OCI-LY1 (cell line): ENCODE results near the gene ACOD1.

Source experiments
- H2AFZ ChIP-seq: fragments of 200-600 bp; sonication (generic), shearing (Covaris generic); 2 replicates; pipeline ENCODE4 v1.6.0; 2014; ENCODE audit warnings: antibody characterized with exemption, mild to moderate bottlenecking, low read length
- H3F3A ChIP-seq: fragments of 200-600 bp; sonication (generic), shearing (Covaris generic); 2 replicates; pipeline ENCODE4 v1.6.0; 2014; ENCODE audit warnings: mild to moderate bottlenecking, antibody characterized with exemption, low read length, moderate library complexity; ENCODE audit not compliant: insufficient read depth
- H3K27ac ChIP-seq: fragments of 200-600 bp; sonication (generic); 2 replicates; pipeline ENCODE4 v1.5.1; 2014; ENCODE audit warnings: low read length, mixed run types, mild to moderate bottlenecking, low read depth; ENCODE audit not compliant: poor library complexity, severe bottlenecking
- H3K27me3 ChIP-seq: fragments of 200-600 bp; sonication (generic); 2 replicates; pipeline ENCODE4 v1.6.0; 2014; ENCODE audit warnings: antibody characterized with exemption, mild to moderate bottlenecking, low read length, moderate library complexity; ENCODE audit not compliant: insufficient read depth
- H3K36me3 ChIP-seq: fragments of 200-600 bp; sonication (generic); 2 replicates; pipeline ENCODE4 v1.6.1; 2014; ENCODE audit warnings: mild to moderate bottlenecking, antibody characterized with exemption, low read length, moderate library complexity, mixed read lengths; ENCODE audit not compliant: insufficient read depth
- H3K4me1 ChIP-seq: fragments of 200-600 bp; sonication (generic); 2 replicates; pipeline ENCODE4 v1.5.1; 2014; ENCODE audit warnings: mild to moderate bottlenecking, low read length, moderate library complexity; ENCODE audit not compliant: insufficient read depth, severe bottlenecking
- H3K4me2 ChIP-seq: fragments of 200-600 bp; sonication (generic), shearing (Covaris generic); 2 replicates; pipeline ENCODE4 v1.6.1; 2014; ENCODE audit warnings: low read length
- H3K4me3 ChIP-seq: fragments of 200-600 bp; sonication (generic); 2 replicates; pipeline ENCODE4 v1.5.1; 2014; ENCODE audit warnings: low read length, low read depth, mild to moderate bottlenecking, mixed read lengths; ENCODE audit not compliant: poor library complexity, severe bottlenecking
- H3K79me2 ChIP-seq: fragments of 200-600 bp; shearing (Covaris generic); 2 replicates; pipeline ENCODE4 v1.6.1; 2016; ENCODE audit warnings: mixed run types, low read length, mixed read lengths; ENCODE audit not compliant: insufficient read depth
- H3K9ac ChIP-seq: fragments of 200-600 bp; sonication (generic), shearing (Covaris generic); 2 replicates; pipeline ENCODE4 v1.6.1; 2014; ENCODE audit warnings: mild to moderate bottlenecking, low read length, mixed read lengths
- H3K9me2 ChIP-seq: fragments of 200-600 bp; sonication (generic), shearing (Covaris generic); 2 replicates; pipeline ENCODE4 v1.6.1; 2014; ENCODE audit warnings: low read depth, mild to moderate bottlenecking, low read length, mixed read lengths
- H3K9me3 ChIP-seq: fragments of 200-600 bp; shearing (Covaris generic); 2 replicates; pipeline ENCODE4 v1.6.1; 2014; ENCODE audit warnings: low read length, mixed read lengths
- H4K20me1 ChIP-seq: fragments of 200-600 bp; sonication (generic), shearing (Covaris generic); 2 replicates; pipeline ENCODE4 v1.6.0; 2016; ENCODE audit warnings: mild to moderate bottlenecking, low read length; ENCODE audit not compliant: insufficient read depth
- EZH2 ChIP-seq: fragments of 200-600 bp; sonication (generic), shearing (Covaris generic); IDR thresholded peaks from 2 replicates; pipeline ENCODE4 v1.8.0; 2017; ENCODE audit warnings: borderline replicate concordance, mixed run types, mild to moderate bottlenecking, antibody characterized with exemption, low read length, moderate library complexity, mixed read lengths
- TF ChIP-seq, protein P1 (sequence below): fragments of 200-600 bp; sonication (generic), shearing (Covaris generic); IDR thresholded peaks from 2 replicates; pipeline ENCODE4 v1.5.1; 2017; ENCODE audit warnings: mild to moderate bottlenecking, antibody characterized with exemption, low read length, moderate library complexity, mixed read lengths

Gene ACOD1

DNA sequence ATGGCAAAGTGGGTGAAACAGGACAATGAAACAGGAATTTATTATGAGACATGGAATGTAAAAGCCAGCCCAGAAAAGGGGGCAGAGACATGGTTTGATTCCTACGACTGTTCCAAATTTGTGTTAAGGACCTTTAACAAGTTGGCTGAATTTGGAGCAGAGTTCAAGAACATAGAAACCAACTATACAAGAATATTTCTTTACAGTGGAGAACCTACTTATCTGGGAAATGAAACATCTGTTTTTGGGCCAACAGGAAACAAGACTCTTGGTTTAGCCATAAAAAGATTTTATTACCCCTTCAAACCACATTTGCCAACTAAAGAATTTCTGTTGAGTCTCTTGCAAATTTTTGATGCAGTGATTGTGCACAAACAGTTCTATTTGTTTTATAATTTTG lies 52.2 kb downstream of the ACOD1 start:
- 0 out of 2 replicates have a peak, but pooled peaks cover 9% of the 10 kb centered on the region for H3K79me2 ChIP-seq
- no peak for TF ChIP-seq EZH2
- TF ChIP-seq, protein P1, sequence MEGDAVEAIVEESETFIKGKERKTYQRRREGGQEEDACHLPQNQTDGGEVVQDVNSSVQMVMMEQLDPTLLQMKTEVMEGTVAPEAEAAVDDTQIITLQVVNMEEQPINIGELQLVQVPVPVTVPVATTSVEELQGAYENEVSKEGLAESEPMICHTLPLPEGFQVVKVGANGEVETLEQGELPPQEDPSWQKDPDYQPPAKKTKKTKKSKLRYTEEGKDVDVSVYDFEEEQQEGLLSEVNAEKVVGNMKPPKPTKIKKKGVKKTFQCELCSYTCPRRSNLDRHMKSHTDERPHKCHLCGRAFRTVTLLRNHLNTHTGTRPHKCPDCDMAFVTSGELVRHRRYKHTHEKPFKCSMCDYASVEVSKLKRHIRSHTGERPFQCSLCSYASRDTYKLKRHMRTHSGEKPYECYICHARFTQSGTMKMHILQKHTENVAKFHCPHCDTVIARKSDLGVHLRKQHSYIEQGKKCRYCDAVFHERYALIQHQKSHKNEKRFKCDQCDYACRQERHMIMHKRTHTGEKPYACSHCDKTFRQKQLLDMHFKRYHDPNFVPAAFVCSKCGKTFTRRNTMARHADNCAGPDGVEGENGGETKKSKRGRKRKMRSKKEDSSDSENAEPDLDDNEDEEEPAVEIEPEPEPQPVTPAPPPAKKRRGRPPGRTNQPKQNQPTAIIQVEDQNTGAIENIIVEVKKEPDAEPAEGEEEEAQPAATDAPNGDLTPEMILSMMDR, result no peak
- no peaks in the 10 kb centered on the region for H3K4me1 ChIP-seq
- H3K27me3 ChIP-seq, result no peaks in the 10 kb centered on the region
- H3K9me2 ChIP-seq, result no peaks in the 10 kb centered on the region
- H3K36me3 ChIP-seq, result peaks cover 80% of the 10 kb centered on the region
- no peak overlapping the region for H3K4me3 ChIP-seq
- H3K9ac ChIP-seq, result no peak overlapping the region
- H3K9me3 ChIP-seq, result no peaks in the 10 kb centered on the region
- H3K4me2 ChIP-seq, result no peak overlapping the region
- H4K20me1 ChIP-seq, result 0 out of 2 replicates have a peak, but pooled peaks cover 3% of the 10 kb centered on the region
- H3F3A ChIP-seq, result no peaks in the 10 kb centered on the region
- H2AFZ ChIP-seq, result no peak overlapping the region
- no peak overlapping the region for H3K27ac ChIP-seq

DNA sequence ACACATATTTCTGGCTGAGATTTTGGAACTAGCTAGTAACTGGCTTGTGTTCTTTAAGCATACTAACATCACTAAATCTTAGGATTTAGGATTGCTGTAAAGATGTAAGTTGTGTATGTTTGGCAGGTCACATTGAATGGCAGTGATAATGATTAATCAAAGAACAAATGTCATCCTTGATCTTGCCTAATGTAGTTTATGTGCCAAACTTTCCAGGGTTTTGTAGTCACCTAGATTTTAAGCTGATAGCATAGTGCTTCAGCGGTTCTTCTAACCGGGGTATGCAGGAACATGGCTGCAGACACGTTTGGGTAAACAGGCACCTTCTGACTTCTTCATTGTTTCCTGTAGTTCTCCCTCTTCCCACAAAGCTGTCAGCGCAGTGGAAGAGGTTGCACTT lies 53.2 kb downstream of the ACOD1 start:
- H3K9ac ChIP-seq, result no peak overlapping the region
- H3K4me1 ChIP-seq, result no peaks in the 10 kb centered on the region
- H2AFZ ChIP-seq, result no peak overlapping the region
- no peaks in the 10 kb centered on the region for H3K27me3 ChIP-seq
- H3K9me3 ChIP-seq, result no peaks in the 10 kb centered on the region
- no peak overlapping the region for H3K4me3 ChIP-seq
- TF ChIP-seq EZH2, result no peak
- TF ChIP-seq, protein P1, result no peak
- H3K36me3 ChIP-seq, result peaks cover 75% of the 10 kb centered on the region
- no peaks in the 10 kb centered on the region for H3F3A ChIP-seq
- no peak overlapping the region for H3K4me2 ChIP-seq
- 0 out of 2 replicates have a peak, but pooled peaks cover 3% of the 10 kb centered on the region for H4K20me1 ChIP-seq
- peaks cover 12% of the 10 kb centered on the region; the same call in 1 of the 2 replicates for H3K79me2 ChIP-seq
- no peak overlapping the region for H3K27ac ChIP-seq
- no peaks in the 10 kb centered on the region for H3K9me2 ChIP-seq

DNA sequence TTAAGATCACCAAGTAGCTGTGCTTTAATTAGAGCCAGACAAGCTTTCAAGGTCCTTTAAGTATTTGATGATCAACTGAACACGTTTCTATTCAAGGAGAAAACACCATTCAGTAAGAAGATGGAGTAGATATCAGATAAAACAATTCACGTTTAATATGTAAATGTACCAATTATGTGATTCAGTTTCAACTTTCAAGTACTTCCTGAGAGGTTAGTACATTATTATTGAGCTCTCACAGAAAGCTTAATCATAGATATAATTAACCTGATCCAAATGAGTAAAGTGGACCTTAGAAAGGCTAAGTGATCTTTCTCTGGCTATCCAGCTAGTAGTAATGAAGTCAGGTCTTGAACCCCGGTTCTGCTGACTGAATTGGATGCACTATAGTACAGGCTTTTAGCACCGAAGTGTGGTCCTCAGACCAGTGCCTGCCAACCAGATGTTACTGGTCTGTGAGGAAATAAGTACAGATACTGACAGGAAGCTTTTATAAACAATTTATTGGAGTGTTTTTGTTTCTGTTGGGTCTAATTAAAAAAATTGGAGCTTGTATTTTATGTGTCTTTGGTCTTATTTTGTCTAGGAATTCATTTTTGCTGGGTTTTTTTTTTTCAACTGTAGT lies 53.8 kb downstream of the ACOD1 start:
- Histone ChIP-seq H3K27ac (no peak overlapping the region), H3K36me3 (peaks cover 75% of the 10 kb centered on the region), H3K9ac (no peak overlapping the region), H3K4me3 (no peak overlapping the region), H4K20me1 (0 out of 2 replicates have a peak, but pooled peaks cover 3% of the 10 kb centered on the region), H3K9me2 (no peaks in the 10 kb centered on the region), H3K4me1 (no peaks in the 10 kb centered on the region), H3K4me2 (no peak overlapping the region), H3K79me2 (peaks cover 15% of the 10 kb centered on the region; the same call in 1 of the 2 replicates), H3K27me3 (no peaks in the 10 kb centered on the region), H3F3A (no peaks in the 10 kb centered on the region), H2AFZ (no peak overlapping the region), H3K9me3 (no peaks in the 10 kb centered on the region)
- TF ChIP-seq EZH2, result no peak
- TF ChIP-seq, protein P1, result no peak
